ENCODE data around the gene CREB3L2.

DNA sequence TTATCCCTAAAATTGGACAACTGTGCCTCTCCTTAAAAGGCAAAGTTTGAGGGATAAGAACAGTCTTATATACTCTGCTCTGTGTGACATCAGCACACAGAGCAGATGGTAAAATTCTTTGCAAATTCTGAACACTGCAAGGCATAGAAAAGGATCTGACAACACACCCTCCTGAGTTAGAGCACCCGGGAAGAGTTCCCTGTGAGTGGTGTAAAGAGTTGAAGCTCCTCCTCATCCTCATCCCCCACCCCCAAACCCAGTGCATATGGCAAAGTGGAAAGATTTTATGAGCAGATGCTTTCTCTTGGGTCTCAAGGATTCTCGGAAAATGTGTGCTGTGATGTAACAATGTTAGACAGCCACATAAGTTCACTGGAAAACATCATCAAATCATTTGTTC is 115.1 kb downstream of the CREB3L2 start:
- TF ChIP-seq, protein P1, sequence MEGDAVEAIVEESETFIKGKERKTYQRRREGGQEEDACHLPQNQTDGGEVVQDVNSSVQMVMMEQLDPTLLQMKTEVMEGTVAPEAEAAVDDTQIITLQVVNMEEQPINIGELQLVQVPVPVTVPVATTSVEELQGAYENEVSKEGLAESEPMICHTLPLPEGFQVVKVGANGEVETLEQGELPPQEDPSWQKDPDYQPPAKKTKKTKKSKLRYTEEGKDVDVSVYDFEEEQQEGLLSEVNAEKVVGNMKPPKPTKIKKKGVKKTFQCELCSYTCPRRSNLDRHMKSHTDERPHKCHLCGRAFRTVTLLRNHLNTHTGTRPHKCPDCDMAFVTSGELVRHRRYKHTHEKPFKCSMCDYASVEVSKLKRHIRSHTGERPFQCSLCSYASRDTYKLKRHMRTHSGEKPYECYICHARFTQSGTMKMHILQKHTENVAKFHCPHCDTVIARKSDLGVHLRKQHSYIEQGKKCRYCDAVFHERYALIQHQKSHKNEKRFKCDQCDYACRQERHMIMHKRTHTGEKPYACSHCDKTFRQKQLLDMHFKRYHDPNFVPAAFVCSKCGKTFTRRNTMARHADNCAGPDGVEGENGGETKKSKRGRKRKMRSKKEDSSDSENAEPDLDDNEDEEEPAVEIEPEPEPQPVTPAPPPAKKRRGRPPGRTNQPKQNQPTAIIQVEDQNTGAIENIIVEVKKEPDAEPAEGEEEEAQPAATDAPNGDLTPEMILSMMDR (tag by site-specific recombination; IDR thresholded peaks at IDR 0.05) = no peak
- TF ChIP-seq, protein P2, sequence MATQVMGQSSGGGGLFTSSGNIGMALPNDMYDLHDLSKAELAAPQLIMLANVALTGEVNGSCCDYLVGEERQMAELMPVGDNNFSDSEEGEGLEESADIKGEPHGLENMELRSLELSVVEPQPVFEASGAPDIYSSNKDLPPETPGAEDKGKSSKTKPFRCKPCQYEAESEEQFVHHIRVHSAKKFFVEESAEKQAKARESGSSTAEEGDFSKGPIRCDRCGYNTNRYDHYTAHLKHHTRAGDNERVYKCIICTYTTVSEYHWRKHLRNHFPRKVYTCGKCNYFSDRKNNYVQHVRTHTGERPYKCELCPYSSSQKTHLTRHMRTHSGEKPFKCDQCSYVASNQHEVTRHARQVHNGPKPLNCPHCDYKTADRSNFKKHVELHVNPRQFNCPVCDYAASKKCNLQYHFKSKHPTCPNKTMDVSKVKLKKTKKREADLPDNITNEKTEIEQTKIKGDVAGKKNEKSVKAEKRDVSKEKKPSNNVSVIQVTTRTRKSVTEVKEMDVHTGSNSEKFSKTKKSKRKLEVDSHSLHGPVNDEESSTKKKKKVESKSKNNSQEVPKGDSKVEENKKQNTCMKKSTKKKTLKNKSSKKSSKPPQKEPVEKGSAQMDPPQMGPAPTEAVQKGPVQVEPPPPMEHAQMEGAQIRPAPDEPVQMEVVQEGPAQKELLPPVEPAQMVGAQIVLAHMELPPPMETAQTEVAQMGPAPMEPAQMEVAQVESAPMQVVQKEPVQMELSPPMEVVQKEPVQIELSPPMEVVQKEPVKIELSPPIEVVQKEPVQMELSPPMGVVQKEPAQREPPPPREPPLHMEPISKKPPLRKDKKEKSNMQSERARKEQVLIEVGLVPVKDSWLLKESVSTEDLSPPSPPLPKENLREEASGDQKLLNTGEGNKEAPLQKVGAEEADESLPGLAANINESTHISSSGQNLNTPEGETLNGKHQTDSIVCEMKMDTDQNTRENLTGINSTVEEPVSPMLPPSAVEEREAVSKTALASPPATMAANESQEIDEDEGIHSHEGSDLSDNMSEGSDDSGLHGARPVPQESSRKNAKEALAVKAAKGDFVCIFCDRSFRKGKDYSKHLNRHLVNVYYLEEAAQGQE (tag by site-specific recombination; IDR thresholded peaks at IDR 0.05) = no peak
- TF ChIP-seq, protein P3, sequence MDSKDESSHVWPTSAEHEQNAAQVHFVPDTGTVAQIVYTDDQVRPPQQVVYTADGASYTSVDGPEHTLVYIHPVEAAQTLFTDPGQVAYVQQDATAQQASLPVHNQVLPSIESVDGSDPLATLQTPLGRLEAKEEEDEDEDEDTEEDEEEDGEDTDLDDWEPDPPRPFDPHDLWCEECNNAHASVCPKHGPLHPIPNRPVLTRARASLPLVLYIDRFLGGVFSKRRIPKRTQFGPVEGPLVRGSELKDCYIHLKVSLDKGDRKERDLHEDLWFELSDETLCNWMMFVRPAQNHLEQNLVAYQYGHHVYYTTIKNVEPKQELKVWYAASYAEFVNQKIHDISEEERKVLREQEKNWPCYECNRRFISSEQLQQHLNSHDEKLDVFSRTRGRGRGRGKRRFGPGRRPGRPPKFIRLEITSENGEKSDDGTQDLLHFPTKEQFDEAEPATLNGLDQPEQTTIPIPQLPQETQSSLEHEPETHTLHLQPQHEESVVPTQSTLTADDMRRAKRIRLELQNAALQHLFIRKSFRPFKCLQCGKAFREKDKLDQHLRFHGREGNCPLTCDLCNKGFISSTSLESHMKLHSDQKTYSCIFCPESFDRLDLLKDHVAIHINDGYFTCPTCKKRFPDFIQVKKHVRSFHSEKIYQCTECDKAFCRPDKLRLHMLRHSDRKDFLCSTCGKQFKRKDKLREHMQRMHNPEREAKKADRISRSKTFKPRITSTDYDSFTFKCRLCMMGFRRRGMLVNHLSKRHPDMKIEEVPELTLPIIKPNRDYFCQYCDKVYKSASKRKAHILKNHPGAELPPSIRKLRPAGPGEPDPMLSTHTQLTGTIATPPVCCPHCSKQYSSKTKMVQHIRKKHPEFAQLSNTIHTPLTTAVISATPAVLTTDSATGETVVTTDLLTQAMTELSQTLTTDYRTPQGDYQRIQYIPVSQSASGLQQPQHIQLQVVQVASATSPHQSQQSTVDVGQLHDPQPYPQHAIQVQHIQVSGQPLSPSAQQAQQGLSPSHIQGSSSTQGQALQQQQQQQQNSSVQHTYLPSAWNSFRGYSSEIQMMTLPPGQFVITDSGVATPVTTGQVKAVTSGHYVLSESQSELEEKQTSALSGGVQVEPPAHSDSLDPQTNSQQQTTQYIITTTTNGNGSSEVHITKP (tag by site-specific recombination; IDR thresholded peaks at IDR 0.05) = no peak
- no peak for TF ChIP-seq YY1 (tag by site-specific recombination; IDR thresholded peaks at IDR 0.05)
- TF ChIP-seq ZNF777 (tag by site-specific recombination; IDR thresholded peaks at IDR 0.05; ENCODE audit: borderline replicate concordance) = no peak
- no peak for TF ChIP-seq ZNF146 (tag by site-specific recombination; IDR thresholded peaks at IDR 0.05)
- TF ChIP-seq, protein P4, sequence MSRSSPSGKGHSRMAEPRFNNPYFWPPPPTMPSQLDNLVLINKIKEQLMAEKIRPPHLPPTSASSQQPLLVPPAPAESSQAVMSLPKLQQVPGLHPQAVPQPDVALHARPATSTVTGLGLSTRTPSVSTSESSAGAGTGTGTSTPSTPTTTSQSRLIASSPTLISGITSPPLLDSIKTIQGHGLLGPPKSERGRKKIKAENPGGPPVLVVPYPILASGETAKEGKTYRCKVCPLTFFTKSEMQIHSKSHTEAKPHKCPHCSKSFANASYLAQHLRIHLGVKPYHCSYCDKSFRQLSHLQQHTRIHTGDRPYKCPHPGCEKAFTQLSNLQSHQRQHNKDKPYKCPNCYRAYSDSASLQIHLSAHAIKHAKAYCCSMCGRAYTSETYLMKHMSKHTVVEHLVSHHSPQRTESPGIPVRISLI (tag by site-specific recombination; IDR thresholded peaks at IDR 0.05) = no peak
- TF ChIP-seq ZNF544 (tag by site-specific recombination; IDR thresholded peaks at IDR 0.05) = no peak
